LNCaP clone FGC (cell line): ENCODE measurements around the gene GFRA1.

Experiments
- DNase-seq: peaks from one replicate; pipeline ENCODE4 v3.0.0-alpha.2; 2011; ENCODE audit warnings: low read depth
- H3K4me3 ChIP-seq: 2 replicates; pipeline ENCODE4 v1.5.1; 2011; ENCODE audit warnings: mild to moderate bottlenecking, low read depth, low read length, control low read depth
- TF ChIP-seq, protein P1 (sequence below): IDR thresholded peaks from 2 replicates; pipeline ENCODE4 v1.5.1; 2012; ENCODE audit warnings: mild to moderate bottlenecking; ENCODE audit not compliant: control insufficient read depth, insufficient read depth; ENCODE audit errors: extremely low read depth

Gene GFRA1

DNA sequence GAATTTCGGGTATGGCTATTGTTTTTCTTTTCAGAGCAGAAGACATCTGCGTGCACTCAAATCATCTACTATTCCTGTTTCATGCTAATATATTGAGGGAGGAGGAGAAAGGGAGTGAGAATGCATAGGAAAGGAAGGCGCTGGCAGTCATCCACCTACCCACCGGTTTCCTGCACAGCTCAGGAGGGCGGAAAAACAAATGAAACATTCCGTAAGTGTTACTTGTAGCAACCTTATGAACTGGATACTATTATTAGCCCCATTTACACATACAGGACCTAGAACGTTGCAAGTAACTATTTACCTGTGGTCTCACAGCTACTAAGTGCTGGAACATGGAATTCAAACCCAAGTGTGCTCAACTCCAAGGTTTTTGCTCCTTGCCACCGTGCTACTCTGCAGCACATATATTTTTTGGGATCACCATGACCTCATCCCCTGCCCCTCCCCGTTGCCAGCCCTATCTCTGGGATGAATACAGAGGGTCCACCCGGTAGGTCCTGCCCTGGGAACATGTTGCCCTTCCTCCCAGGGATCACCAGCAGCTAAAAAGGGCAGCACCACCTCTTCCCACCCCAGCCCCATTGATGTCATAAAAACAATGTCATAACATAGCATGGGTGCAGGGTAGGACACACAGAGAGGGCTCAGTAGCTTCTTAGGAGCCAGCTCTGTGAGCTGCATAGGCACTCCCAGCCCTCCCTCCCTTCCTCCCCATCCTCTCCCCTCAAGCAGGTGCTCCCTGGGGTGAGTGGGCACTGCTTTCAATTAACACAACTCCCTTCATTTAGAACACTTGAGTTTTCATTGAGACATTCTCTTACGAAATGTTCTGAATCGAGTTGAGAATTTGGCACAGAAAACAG lies 16.9 kb downstream of the GFRA1 start:
- DNase-seq: no peak
- no peak overlapping the region for H3K4me3 ChIP-seq
- TF ChIP-seq, protein P1, sequence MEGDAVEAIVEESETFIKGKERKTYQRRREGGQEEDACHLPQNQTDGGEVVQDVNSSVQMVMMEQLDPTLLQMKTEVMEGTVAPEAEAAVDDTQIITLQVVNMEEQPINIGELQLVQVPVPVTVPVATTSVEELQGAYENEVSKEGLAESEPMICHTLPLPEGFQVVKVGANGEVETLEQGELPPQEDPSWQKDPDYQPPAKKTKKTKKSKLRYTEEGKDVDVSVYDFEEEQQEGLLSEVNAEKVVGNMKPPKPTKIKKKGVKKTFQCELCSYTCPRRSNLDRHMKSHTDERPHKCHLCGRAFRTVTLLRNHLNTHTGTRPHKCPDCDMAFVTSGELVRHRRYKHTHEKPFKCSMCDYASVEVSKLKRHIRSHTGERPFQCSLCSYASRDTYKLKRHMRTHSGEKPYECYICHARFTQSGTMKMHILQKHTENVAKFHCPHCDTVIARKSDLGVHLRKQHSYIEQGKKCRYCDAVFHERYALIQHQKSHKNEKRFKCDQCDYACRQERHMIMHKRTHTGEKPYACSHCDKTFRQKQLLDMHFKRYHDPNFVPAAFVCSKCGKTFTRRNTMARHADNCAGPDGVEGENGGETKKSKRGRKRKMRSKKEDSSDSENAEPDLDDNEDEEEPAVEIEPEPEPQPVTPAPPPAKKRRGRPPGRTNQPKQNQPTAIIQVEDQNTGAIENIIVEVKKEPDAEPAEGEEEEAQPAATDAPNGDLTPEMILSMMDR: no peak

DNA sequence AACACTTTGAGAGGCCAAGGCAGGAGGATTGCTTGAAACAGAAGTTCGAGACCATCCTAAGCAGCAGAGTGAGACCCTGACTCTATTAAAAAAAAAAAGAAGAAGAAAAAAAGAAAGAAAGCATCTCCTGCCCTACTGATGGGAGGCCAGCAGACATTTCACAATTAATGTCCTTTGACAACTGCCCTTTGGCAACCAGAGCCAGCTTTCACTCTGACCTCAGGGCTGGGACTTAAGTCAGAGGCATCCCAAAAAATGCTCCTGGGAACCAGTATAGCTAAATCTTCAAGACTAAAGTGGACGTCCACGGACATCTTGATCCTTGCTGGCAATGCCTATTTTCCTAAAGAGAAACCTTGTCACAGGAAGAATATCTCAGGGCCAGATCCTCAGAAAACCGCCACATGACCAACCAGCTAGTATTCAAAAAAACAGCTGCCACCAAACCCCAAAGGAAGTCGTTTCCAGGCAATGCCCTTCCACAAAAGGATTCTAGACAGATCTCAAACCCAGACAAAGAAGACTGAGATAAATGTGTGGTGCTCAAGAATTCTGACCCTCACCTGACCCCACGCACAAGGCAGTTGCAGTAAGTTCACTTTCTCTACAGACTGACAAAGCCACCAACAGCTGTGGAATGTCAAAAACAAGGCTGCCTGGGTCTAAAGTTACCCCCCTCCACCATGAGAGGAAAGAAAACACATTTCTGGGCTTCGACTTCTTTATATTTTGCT lies 18.4 kb downstream of the GFRA1 start:
- TF ChIP-seq, protein P1: no peak
- no peak overlapping the region for H3K4me3 ChIP-seq
- DNase-seq: no peak

DNA sequence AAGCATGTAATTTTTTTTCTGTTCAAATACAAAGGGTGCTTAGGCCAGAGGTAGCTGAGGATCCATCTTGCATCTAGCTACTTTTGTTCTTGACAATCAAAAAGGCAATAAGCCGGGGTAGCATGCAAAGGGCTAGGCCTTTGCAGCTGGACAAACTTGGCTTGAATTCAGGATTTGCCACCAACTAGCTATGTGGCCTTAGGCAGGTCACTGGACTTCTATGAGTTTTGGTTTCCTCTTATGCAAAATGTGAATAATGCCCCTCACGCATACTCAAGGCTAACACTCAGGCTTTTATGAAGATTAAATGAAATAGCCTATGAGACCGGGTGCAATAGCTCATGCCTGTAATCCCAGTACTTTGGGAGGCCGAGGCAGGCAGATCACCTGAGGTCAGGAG lies 19.3 kb downstream of the GFRA1 start:
- H3K4me3 ChIP-seq: no peak overlapping the region
- no peak for DNase-seq
- TF ChIP-seq, protein P1: no peak

DNA sequence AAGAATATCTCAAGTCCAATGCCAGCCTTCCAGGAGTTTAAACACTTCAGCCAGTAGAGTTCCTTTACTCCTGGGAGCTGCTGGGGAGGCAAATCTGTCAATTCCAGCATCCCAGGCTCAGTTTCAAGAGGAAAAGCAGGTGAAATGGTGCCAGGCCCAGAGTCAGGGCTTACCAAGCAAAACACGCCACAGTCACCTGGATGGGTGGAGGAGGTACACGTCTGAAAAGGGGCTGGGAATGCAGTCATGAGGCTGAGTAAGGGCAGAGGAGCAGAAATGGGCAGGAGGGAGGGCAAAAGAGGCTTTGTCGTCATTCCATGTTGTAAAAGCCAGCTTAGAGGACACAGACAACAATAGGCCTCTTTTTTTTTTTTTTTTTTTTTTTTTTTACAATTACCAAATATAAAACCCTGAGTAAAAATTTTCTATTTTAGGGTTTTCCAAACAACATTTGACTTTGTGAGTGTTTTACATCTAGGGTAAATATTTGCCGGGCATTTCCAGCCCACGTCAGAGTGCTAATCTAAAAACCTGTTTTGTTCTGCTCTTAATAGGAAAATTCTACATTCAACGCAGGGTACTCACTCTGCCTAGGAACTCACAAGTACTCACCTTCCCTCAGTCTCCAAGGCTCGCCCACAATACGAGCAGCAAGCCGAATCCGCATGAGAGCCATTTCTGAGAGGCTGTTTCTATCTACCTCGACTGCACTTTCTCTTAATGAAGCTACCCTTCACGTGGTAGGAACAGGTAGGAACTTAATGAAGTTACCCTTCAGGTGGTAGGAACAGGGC lies 21.2 kb downstream of the GFRA1 start:
- no peak overlapping the region for H3K4me3 ChIP-seq
- DNase-seq: no peak
- TF ChIP-seq, protein P1: no peak

DNA sequence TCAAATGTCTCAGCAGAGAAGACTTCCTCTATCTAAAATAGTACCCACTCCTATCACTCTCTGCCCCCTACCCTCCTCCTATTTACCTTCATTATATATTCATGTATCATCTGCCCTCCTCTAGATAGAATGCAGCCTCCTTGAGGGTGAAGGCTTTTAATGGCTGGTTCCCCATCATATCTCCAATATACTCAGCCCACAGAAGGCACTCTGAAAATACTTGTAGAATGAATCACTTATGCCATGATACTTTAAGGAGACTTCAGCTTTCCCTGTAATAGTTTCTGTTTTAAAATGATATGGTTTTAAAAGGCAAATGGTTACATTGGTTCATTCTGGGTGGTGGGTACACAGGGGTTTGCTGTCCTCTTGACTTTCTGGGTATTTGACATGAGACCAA lies 25.3 kb downstream of the GFRA1 start:
- no peak overlapping the region for H3K4me3 ChIP-seq
- DNase-seq: no peak
- TF ChIP-seq, protein P1: no peak

DNA sequence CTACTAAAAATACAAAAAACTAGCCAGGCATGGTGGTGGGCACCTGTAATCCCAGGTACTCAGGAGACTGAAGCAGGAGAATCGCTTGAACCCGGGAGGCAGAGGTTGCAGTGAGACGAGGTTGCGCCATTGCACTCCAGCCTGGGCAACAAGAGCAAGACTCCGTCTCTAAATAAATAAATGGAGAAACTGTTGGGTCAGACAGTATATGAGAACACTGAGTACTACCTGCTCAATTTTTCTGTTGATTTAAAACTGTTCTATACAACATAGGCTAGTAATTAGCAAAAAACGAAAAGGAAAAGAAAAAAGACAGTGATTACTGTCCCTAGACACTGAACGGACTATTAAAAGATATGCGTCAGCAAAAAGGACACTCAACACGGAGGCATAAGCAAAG lies 26.7 kb downstream of the GFRA1 start:
- no peak for DNase-seq
- TF ChIP-seq, protein P1: no peak

More for the DNA sequence above, 26.7 kb downstream of the GFRA1 start:
- H3K4me3 ChIP-seq: no peak overlapping the region
